GM12891 (cell line): Measurements from ENCODE around the gene UNC93B1.

Experiments used
- DNase-seq: peaks from one replicate; pipeline ENCODE4 v3.0.0; 2011; ENCODE audit warnings: low spot score; ENCODE audit not compliant: insufficient read length
- FAIRE-seq: peaks from 2 replicates; lab custom pipeline; 2011; peaks lifted over from hg19 to GRCh38; lab: Jason Lieb, UNC
- PAX5 ChIP-seq: IDR thresholded peaks from 2 replicates; pipeline ENCODE4 v1.6.1; 2011; ENCODE audit warnings: low read length, moderate library complexity, mild to moderate bottlenecking; ENCODE audit not compliant: insufficient read depth, severe bottlenecking
- POLR2A ChIP-seq: IDR thresholded peaks from 2 replicates; pipeline ENCODE4 v1.6.1; 2011; ENCODE audit warnings: low read depth, low read length, control low read depth
- POLR2AphosphoS5 ChIP-seq: IDR thresholded peaks from 2 replicates; pipeline ENCODE4 v1.6.1; 2011; ENCODE audit warnings: low read depth, low read length, control low read depth
- POU2F2 ChIP-seq: IDR thresholded peaks from 2 replicates; pipeline ENCODE4 v1.6.1; 2011; ENCODE audit warnings: low read depth, mild to moderate bottlenecking, control low read depth, low read length, moderate library complexity
- SPI1 ChIP-seq: IDR thresholded peaks from 2 replicates; pipeline ENCODE4 v1.6.1; 2011; ENCODE audit warnings: low read depth, low read length, control low read depth
- TAF1 ChIP-seq: IDR thresholded peaks from 2 replicates; pipeline ENCODE4 v1.6.1; 2011; ENCODE audit warnings: low read depth, low read length, control low read depth

UNC93B1 gene

GRCh38 chr11:68009391-68010089, 5.6 kb upstream of the UNC93B1 start:
- no peak for FAIRE-seq
- no peak for DNase-seq

GRCh38 chr11:68008381-68009337, 4.8 kb upstream of the UNC93B1 start:
- FAIRE-seq (peak; percentile 76), DNase-seq (no peak)
- no peak for TF ChIP-seq POLR2AphosphoS5
- no peak for TF ChIP-seq TAF1
- no peak for TF ChIP-seq PAX5
- TF ChIP-seq SPI1: peak; percentile 22; the same call in 1 of the 2 replicates
- no peak for TF ChIP-seq POLR2A
- no peak for TF ChIP-seq POU2F2

More at GRCh38 chr11:68009391-68010089, 5.6 kb upstream of the UNC93B1 start:
- TF ChIP-seq TAF1 (no peak), PAX5 (no peak), POLR2AphosphoS5 (no peak), SPI1 (no peak)

GRCh38 chr11:68007498-68008380, 3.8 kb upstream of the UNC93B1 start:
- TF ChIP-seq POLR2A (no peak), PAX5 (no peak), POLR2AphosphoS5 (no peak), SPI1 (no peak), TAF1 (no peak), POU2F2 (no peak)
- FAIRE-seq (no peak), DNase-seq (no peak)

- FAIRE-seq: no peak
Measured at GRCh38 chr11:68006606-68007166, 2.8 kb upstream of the UNC93B1 start.

GRCh38 chr11:68004551-68005335, 846 bp upstream of the UNC93B1 start:
- no peak for DNase-seq
- TF ChIP-seq PAX5 (no peak), TAF1 (no peak), POLR2A (no peak), POLR2AphosphoS5 (no peak), POU2F2 (no peak), SPI1 (no peak)
- no peak for FAIRE-seq

More at GRCh38 chr11:68006606-68007166, 2.8 kb upstream of the UNC93B1 start:
- DNase-seq: no peak
- TF ChIP-seq POLR2AphosphoS5 (no peak), POU2F2 (no peak), PAX5 (no peak), POLR2A (no peak), SPI1 (no peak), TAF1 (no peak)

- peak; percentile 97 for FAIRE-seq
- TF ChIP-seq SPI1: peak; percentile 85
- TF ChIP-seq POLR2A: no peak
Measured at GRCh38 chr11:68002938-68003845, 705 bp downstream of the UNC93B1 start.

GRCh38 chr11:68002575-68002937, 1.3 kb downstream of the UNC93B1 start:
- FAIRE-seq: no peak
- TF ChIP-seq POLR2A (no peak), POLR2AphosphoS5 (no peak), TAF1 (no peak), SPI1 (no peak), PAX5 (no peak), POU2F2 (no peak)
- DNase-seq: no peak

More at GRCh38 chr11:68002938-68003845, 705 bp downstream of the UNC93B1 start:
- DNase-seq: no peak
